MM.1S (cell line): ENCODE measurements around the gene CERT1.

ENCODE experiments used
- EZH2 ChIP-seq: fragments of 300-600 bp; sonication (generic); optimal IDR thresholded peaks from 2 replicates; pipeline ENCODE3; 2017; ENCODE audit warnings: low read depth, mild to moderate bottlenecking, antibody characterized with exemption, low read length, mixed read lengths
- TF ChIP-seq, protein P1 (sequence below): fragments of 300-600 bp; sonication (generic); IDR thresholded peaks from 2 replicates; pipeline ENCODE4 v1.5.1; 2016; ENCODE audit warnings: antibody characterized with exemption, low read length, mixed read lengths

DNA sequence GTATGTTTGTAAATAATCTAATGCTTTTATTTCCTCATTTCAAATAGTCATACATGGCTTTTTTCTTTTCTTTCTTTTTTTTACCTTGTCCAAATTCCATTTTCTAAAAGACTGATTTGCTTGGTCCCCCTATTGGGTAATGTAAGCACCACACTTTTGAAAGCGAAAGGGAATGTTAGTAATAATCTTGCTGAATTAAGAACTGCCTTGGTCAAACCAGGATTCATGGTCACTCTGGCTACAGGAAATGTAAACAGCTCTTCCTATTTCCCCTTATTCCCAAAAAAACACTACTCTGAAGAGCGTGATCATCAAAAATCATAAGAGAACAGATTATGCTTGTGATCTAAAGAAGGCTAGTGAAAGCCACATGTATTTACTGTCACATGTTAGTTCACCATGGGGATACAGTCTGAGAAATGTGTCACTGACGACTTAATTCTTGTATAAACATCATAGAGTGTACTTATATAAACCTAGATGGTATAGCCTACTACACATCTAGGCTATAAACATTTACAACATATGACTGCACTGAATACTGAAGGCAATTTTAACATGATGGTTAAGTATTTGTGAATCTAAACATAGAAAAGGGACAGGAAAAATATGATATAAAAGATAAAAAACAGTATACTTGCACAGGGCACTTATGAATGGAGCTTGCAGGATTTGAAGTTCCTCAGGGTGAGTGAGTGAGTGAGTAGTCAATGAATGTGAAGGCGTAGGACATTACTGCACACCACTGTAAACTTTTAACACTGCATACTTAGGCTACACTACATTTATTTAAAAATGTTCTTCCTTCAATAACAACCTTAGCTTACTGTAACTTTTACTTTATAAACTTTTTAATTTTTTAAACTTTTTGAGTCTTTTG lies 99.1 kb downstream of the CERT1 start:
- TF ChIP-seq, protein P1, sequence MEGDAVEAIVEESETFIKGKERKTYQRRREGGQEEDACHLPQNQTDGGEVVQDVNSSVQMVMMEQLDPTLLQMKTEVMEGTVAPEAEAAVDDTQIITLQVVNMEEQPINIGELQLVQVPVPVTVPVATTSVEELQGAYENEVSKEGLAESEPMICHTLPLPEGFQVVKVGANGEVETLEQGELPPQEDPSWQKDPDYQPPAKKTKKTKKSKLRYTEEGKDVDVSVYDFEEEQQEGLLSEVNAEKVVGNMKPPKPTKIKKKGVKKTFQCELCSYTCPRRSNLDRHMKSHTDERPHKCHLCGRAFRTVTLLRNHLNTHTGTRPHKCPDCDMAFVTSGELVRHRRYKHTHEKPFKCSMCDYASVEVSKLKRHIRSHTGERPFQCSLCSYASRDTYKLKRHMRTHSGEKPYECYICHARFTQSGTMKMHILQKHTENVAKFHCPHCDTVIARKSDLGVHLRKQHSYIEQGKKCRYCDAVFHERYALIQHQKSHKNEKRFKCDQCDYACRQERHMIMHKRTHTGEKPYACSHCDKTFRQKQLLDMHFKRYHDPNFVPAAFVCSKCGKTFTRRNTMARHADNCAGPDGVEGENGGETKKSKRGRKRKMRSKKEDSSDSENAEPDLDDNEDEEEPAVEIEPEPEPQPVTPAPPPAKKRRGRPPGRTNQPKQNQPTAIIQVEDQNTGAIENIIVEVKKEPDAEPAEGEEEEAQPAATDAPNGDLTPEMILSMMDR = no peak; the same call in 1 of the 2 replicates
- no peak for TF ChIP-seq EZH2
